ENCODE measurements around the gene HSPA1A. TPM values are rescaled to one million over a fixed set of nuclear protein-coding genes. Genes with fewer than 3 reads are reported as not detected.
"Not testable (repeated sequence)": the region's sequence is repeated elsewhere in the genome, so short reads cannot be mapped to it uniquely, and the experiment has no call there.

Gene HSPA1A
- total RNA-seq, 1 donor from 2014 or later: 46.3 TPM

- H3K27me3 Mint-ChIP-seq (ENCODE audit: low read depth): no peaks in the 10 kb centered on the region
- no peak for DNase-seq (ENCODE audit: low spot score)
- H3K9me3 Mint-ChIP-seq (ENCODE audit: low read depth): no peaks in the 10 kb centered on the region
- H3K4me1 Mint-ChIP-seq (ENCODE audit: low read depth): peaks cover 42% of the 10 kb centered on the region
- peaks cover 34% of the 10 kb centered on the region for H3K36me3 Mint-ChIP-seq (ENCODE audit: low read depth)
- H3K4me3 Mint-ChIP-seq (ENCODE audit: unreplicated experiment): peak overlapping the region; percentile 95
- peak overlapping the region; percentile 97 for H3K27ac Mint-ChIP-seq (ENCODE audit: unreplicated experiment)
- no peak for TF ChIP-seq CTCF (IDR thresholded peaks at IDR 0.05)
Observed at GRCh38 chr6:31837369-31838113, 22.2 kb downstream of the HSPA1A start.

- peaks cover 34% of the 10 kb centered on the region for H3K36me3 Mint-ChIP-seq (ENCODE audit: low read depth)
- peak overlapping the region; percentile 95 for H3K4me3 Mint-ChIP-seq (ENCODE audit: unreplicated experiment)
Observed at GRCh38 chr6:31838114-31838553, 22.8 kb downstream of the HSPA1A start.

GRCh38 chr6:31838968-31839367 is 23.6 kb downstream of the HSPA1A start:
- Mint-ChIP-seq H3K4me1 (ENCODE audit: low read depth) (peaks cover 42% of the 10 kb centered on the region), H3K9me3 (ENCODE audit: low read depth) (no peaks in the 10 kb centered on the region), H3K4me3 (ENCODE audit: unreplicated experiment) (peak overlapping the region; percentile 95), H3K27me3 (ENCODE audit: low read depth) (no peaks in the 10 kb centered on the region), H3K36me3 (ENCODE audit: low read depth) (peaks cover 34% of the 10 kb centered on the region), H3K27ac (ENCODE audit: unreplicated experiment) (no peak overlapping the region)
- no peak for DNase-seq (ENCODE audit: low spot score)
- TF ChIP-seq CTCF (IDR thresholded peaks at IDR 0.05): no peak

More at GRCh38 chr6:31838114-31838553, 22.8 kb downstream of the HSPA1A start:
- not testable (repeated sequence) for H3K27me3 Mint-ChIP-seq (ENCODE audit: low read depth); H3K9me3 Mint-ChIP-seq (ENCODE audit: low read depth); DNase-seq (ENCODE audit: low spot score)
- peaks cover 42% of the 10 kb centered on the region for H3K4me1 Mint-ChIP-seq (ENCODE audit: low read depth)
- H3K27ac Mint-ChIP-seq (ENCODE audit: unreplicated experiment): peak overlapping the region; percentile 97

GRCh38 chr6:31839779-31840126 is 24.4 kb downstream of the HSPA1A start:
- H3K27ac Mint-ChIP-seq (ENCODE audit: unreplicated experiment); DNase-seq (ENCODE audit: low spot score); H3K4me3 Mint-ChIP-seq (ENCODE audit: unreplicated experiment); H3K9me3 Mint-ChIP-seq (ENCODE audit: low read depth); H3K27me3 Mint-ChIP-seq (ENCODE audit: low read depth): not testable (repeated sequence)
- Mint-ChIP-seq H3K4me1 (ENCODE audit: low read depth) (peaks cover 35% of the 10 kb centered on the region), H3K36me3 (ENCODE audit: low read depth) (peaks cover 34% of the 10 kb centered on the region)

GRCh38 chr6:31842053-31842452 is 26.7 kb downstream of the HSPA1A start:
- TF ChIP-seq CTCF (IDR thresholded peaks at IDR 0.05): no peak
- Mint-ChIP-seq H3K9me3 (ENCODE audit: low read depth) (no peaks in the 10 kb centered on the region), H3K27me3 (ENCODE audit: low read depth) (no peaks in the 10 kb centered on the region), H3K4me3 (ENCODE audit: unreplicated experiment) (no peak overlapping the region), H3K27ac (ENCODE audit: unreplicated experiment) (peak overlapping the region; percentile 49), H3K4me1 (ENCODE audit: low read depth) (peaks cover 18% of the 10 kb centered on the region), H3K36me3 (ENCODE audit: low read depth) (peaks cover 19% of the 10 kb centered on the region)
- DNase-seq (ENCODE audit: low spot score): no peak

- no peaks in the 10 kb centered on the region for H3K27me3 Mint-ChIP-seq (ENCODE audit: low read depth)
- H3K36me3 Mint-ChIP-seq (ENCODE audit: low read depth): peaks cover 5% of the 10 kb centered on the region
- TF ChIP-seq CTCF (IDR thresholded peaks at IDR 0.05): no peak
- no peak overlapping the region for H3K27ac Mint-ChIP-seq (ENCODE audit: unreplicated experiment)
- DNase-seq (ENCODE audit: low spot score): no peak
- no peaks in the 10 kb centered on the region for H3K9me3 Mint-ChIP-seq (ENCODE audit: low read depth)
- peaks cover under 1% of the 10 kb centered on the region for H3K4me1 Mint-ChIP-seq (ENCODE audit: low read depth)
- H3K4me3 Mint-ChIP-seq (ENCODE audit: unreplicated experiment): no peak overlapping the region
Observed at GRCh38 chr6:31844507-31844906, 29.2 kb downstream of the HSPA1A start.
